T-cell (primary cell): ENCODE data around the gene CLCN7. TPM values are rescaled to one million over a fixed set of nuclear protein-coding genes. Genes with fewer than 3 reads are reported as not detected.

ENCODE experiments used
- ATAC-seq, 4 experiments: fragments of 200-7000 bp in 3 of 4; fragments of 150-1000 bp in 1 of 4; cut with Tn5 transposase; replicated peaks in 1 of 4; 1 replicate in 3 of 4; 2 replicates in 1 of 4; pipeline ENCODE4 v1.10.0; 2021; ENCODE audit warnings: moderate library complexity in 3 of 4, mild to moderate bottlenecking in 2 of 4, moderate number of reproducible peaks in 1 of 4
- CTCF ChIA-PET, 2 donors: fragments of 300-600 bp; sonication (Branson Sonifier 250); formaldehyde crosslinking; loops; one replicate each; lab custom pipeline; 2022; ENCODE audit warnings: antibody characterized with exemption in 2 of 2; lab: Charles Lee
- POLR2A ChIA-PET, 2 donors: fragments of 300-600 bp; sonication (Branson Sonifier 250); formaldehyde crosslinking; loops; one replicate each; lab custom pipeline; 2022; ENCODE audit warnings: antibody characterized with exemption in 2 of 2; lab: Charles Lee
- DNase-seq, 35 experiments: peaks; one replicate each; pipeline versions ENCODE4 v3.0.0 to v3.0.0-alpha.2; 2013 to 2023
- H3K27ac ChIP-seq: one replicate; pipeline ENCODE4 v1.5.1; 2013; ENCODE audit warnings: low read length
- H3K27me3 ChIP-seq, 2 experiments: replicated peaks in 1 of 2; 1 replicate in 1 of 2; 2 replicates in 1 of 2; pipeline versions ENCODE4 v1.6.1 to v1.7.0; 2013; ENCODE audit warnings: low read length in 1 of 2, mixed read lengths in 1 of 2; ENCODE audit not compliant: control insufficient read depth in 2 of 2, insufficient read depth in 2 of 2; ENCODE audit errors: extremely low read depth in 1 of 2
- H3K36me3 ChIP-seq, 2 donors: 1 replicate in 1 of 2; 2 replicates in 1 of 2; pipeline versions ENCODE4 v1.6.1 to v1.7.0; 2013; ENCODE audit warnings: low read length in 1 of 2; ENCODE audit not compliant: control insufficient read depth in 2 of 2, insufficient read depth in 1 of 2; ENCODE audit errors: extremely low read depth in 1 of 2
- H3K4me1 ChIP-seq, 2 experiments: 1 replicate in 1 of 2; 2 replicates in 1 of 2; pipeline versions ENCODE4 v1.6.1 to v1.7.0; 2013; ENCODE audit warnings: low read length in 2 of 2, mixed read lengths in 1 of 2; ENCODE audit not compliant: insufficient read depth in 2 of 2, control insufficient read depth in 1 of 2; ENCODE audit errors: extremely low read depth in 1 of 2
- H3K4me3 ChIP-seq, 2 donors: 1 replicate in 1 of 2; 2 replicates in 1 of 2; pipeline versions ENCODE4 v1.5.1 to v1.7.0; 2013; ENCODE audit warnings: mild to moderate bottlenecking in 2 of 2, low read length in 1 of 2, moderate library complexity in 1 of 2; ENCODE audit not compliant: control insufficient read depth in 1 of 2; ENCODE audit errors: extremely low read depth in 1 of 2
- H3K9me3 ChIP-seq: 2 replicates; pipeline ENCODE4 v1.7.0; 2013
- H3K27ac Mint-ChIP-seq, 2 donors: one replicate each; pipeline ENCODE4 v1.8.0; 2020 to 2021; ENCODE audit warnings: mild to moderate bottlenecking in 2 of 2, mixed read lengths in 2 of 2
- H3K27me3 Mint-ChIP-seq, 2 donors: one replicate each; pipeline ENCODE4 v1.8.0; 2021 to 2022; ENCODE audit warnings: mixed read lengths in 2 of 2
- H3K36me3 Mint-ChIP-seq: one replicate; pipeline ENCODE4 v1.8.0; 2021; ENCODE audit warnings: mixed read lengths
- H3K4me1 Mint-ChIP-seq, 3 donors: one replicate each; pipeline ENCODE4 v1.8.0; 2020 to 2022; ENCODE audit warnings: mixed read lengths in 3 of 3, mild to moderate bottlenecking in 1 of 3
- H3K4me3 Mint-ChIP-seq, 3 donors: one replicate each; pipeline ENCODE4 v1.8.0; 2020 to 2022; ENCODE audit warnings: mild to moderate bottlenecking in 3 of 3, mixed read lengths in 3 of 3, moderate library complexity in 3 of 3
- H3K9me3 Mint-ChIP-seq, 3 donors: one replicate each; pipeline ENCODE4 v1.8.0; 2020 to 2022; ENCODE audit warnings: mixed read lengths in 3 of 3
- WGBS: methylation state at CpG from one replicate; pipeline ENCODE4 v1.1.5; 2013; ENCODE audit warnings: missing lambda C conversion rate; ENCODE audit not compliant: insufficient coverage; 5-methylcytosine and 5-hydroxymethylcytosine counted together
- total RNA-seq, 35 experiments: library from RNA in 6 of 35; stranded (reverse) in 6 of 35; fragments of 120-200 nt in 1 of 35; gene quantifications; one replicate each; pipeline versions ENCODE4 v1.2.1 to v1.2.4 and lab custom pipeline; 2013 to 2026

CLCN7 gene
- total RNA-seq, 5 donors from 2014 or later (not counting 1 experiment from before 2014, with no cell fraction given), result 77.1 to 141 (median 114) TPM

- H3K27ac ChIP-seq, result no peak overlapping the region
- H3K4me1 Mint-ChIP-seq, result no peaks in the 10 kb centered on the region
- no peaks in the 10 kb centered on the region for H3K27me3 Mint-ChIP-seq
- peaks cover 0 to 7% of the 10 kb centered on the region in 2 donors for H3K36me3 ChIP-seq
- H3K9me3 Mint-ChIP-seq, result no peaks in the 10 kb centered on the region
- no peaks in the 10 kb centered on the region for H3K9me3 ChIP-seq
- H3K27me3 ChIP-seq, result no peaks in the 10 kb centered on the region
- no peak overlapping the region for H3K27ac Mint-ChIP-seq
- H3K4me3 Mint-ChIP-seq, result no peak overlapping the region
- no peak for ATAC-seq
- H3K4me1 ChIP-seq, result peaks cover 0 to 5% of the 10 kb centered on the region in 2 experiments
- 90% methylated on average over 28 of the region's 35 CpGs for WGBS
- no peak overlapping the region for H3K4me3 ChIP-seq
- no peak for DNase-seq
- H3K36me3 Mint-ChIP-seq, result no peaks in the 10 kb centered on the region
- CTCF ChIA-PET, result no interaction called here
- POLR2A ChIA-PET, result no interaction called here
Measured at GRCh38 chr16:1438229-1439057, 36.4 kb downstream of the CLCN7 start.

GRCh38 chr16:1437606-1438005 is 37.2 kb downstream of the CLCN7 start:
- ATAC-seq, result no peak
- CTCF ChIA-PET, result no interaction called here

GRCh38 chr16:1436731-1437355 is 38.0 kb downstream of the CLCN7 start:
- 90% methylated on average over 44 of the region's 47 CpGs for WGBS
- H3K27me3 Mint-ChIP-seq, result no peaks in the 10 kb centered on the region
- Histone ChIP-seq H3K4me1 (peaks cover 0 to 20% of the 10 kb centered on the region in 2 experiments), H3K9me3 (no peaks in the 10 kb centered on the region), H3K4me3 (no peak overlapping the region), H3K27ac (no peak overlapping the region), H3K36me3 (no peaks in the 10 kb centered on the region), H3K27me3 (peaks cover 0 to 3% of the 10 kb centered on the region in 2 experiments)
- ATAC-seq (no peak), DNase-seq (no peak)
- H3K4me1 Mint-ChIP-seq, result no peaks in the 10 kb centered on the region
- POLR2A ChIA-PET, result no interaction called here
- no peak overlapping the region for H3K4me3 Mint-ChIP-seq
- H3K27ac Mint-ChIP-seq, result no peak overlapping the region
- CTCF ChIA-PET, result no interaction called here
- H3K36me3 Mint-ChIP-seq, result no peaks in the 10 kb centered on the region
- no peaks in the 10 kb centered on the region for H3K9me3 Mint-ChIP-seq

More at GRCh38 chr16:1437606-1438005, 37.2 kb downstream of the CLCN7 start:
- Histone ChIP-seq H3K27ac (no peak overlapping the region), H3K9me3 (no peaks in the 10 kb centered on the region), H3K4me1 (peaks cover 0 to 13% of the 10 kb centered on the region in 2 experiments), H3K36me3 (peaks cover 0 to 1% of the 10 kb centered on the region in 2 donors), H3K27me3 (peaks cover 0 to 2% of the 10 kb centered on the region in 2 experiments), H3K4me3 (no peak overlapping the region)
- 90% methylated on average over 17 of the region's 22 CpGs for WGBS
- no peaks in the 10 kb centered on the region for H3K4me1 Mint-ChIP-seq
- no peak overlapping the region for H3K27ac Mint-ChIP-seq
- H3K9me3 Mint-ChIP-seq, result no peaks in the 10 kb centered on the region
- DNase-seq, result no peak
- no peaks in the 10 kb centered on the region for H3K27me3 Mint-ChIP-seq
- H3K4me3 Mint-ChIP-seq, result no peak overlapping the region
- H3K36me3 Mint-ChIP-seq, result no peaks in the 10 kb centered on the region
- POLR2A ChIA-PET, result no interaction called here

GRCh38 chr16:1435921-1436697 is 38.7 kb downstream of the CLCN7 start:
- ChIA-PET POLR2A (no interaction called here), CTCF (no interaction called here)
- Mint-ChIP-seq H3K4me3 (no peak overlapping the region), H3K9me3 (no peaks in the 10 kb centered on the region), H3K4me1 (no peaks in the 10 kb centered on the region), H3K27me3 (no peaks in the 10 kb centered on the region), H3K27ac (no peak overlapping the region), H3K36me3 (no peaks in the 10 kb centered on the region)
- H3K4me1 ChIP-seq, result peaks cover 0 to 23% of the 10 kb centered on the region in 2 experiments
- H3K36me3 ChIP-seq, result no peaks in the 10 kb centered on the region
- H3K27me3 ChIP-seq, result peaks cover 0 to 8% of the 10 kb centered on the region in 2 experiments
- ATAC-seq (no peak), DNase-seq (no peak)
- no peak overlapping the region for H3K4me3 ChIP-seq
- H3K9me3 ChIP-seq, result no peaks in the 10 kb centered on the region
- no peak overlapping the region for H3K27ac ChIP-seq
- 86% methylated on average over 18 of the region's 32 CpGs for WGBS

- ATAC-seq, result no peak
- H3K27ac ChIP-seq, result no peak overlapping the region
- no peak overlapping the region for H3K4me3 ChIP-seq
- 92% methylated on average over 34 of the region's 40 CpGs for WGBS
- H3K4me3 Mint-ChIP-seq, result no peak overlapping the region
- H3K4me1 ChIP-seq, result peaks cover 0 to 23% of the 10 kb centered on the region in 2 experiments
- no peaks in the 10 kb centered on the region for H3K36me3 Mint-ChIP-seq
- no peaks in the 10 kb centered on the region for H3K9me3 Mint-ChIP-seq
- no peak for DNase-seq
- H3K27ac Mint-ChIP-seq, result no peak overlapping the region
- H3K4me1 Mint-ChIP-seq, result no peaks in the 10 kb centered on the region
- no peaks in the 10 kb centered on the region for H3K36me3 ChIP-seq
- H3K9me3 ChIP-seq, result no peaks in the 10 kb centered on the region
- CTCF ChIA-PET, result no interaction called here
- H3K27me3 ChIP-seq, result peaks cover 0 to 20% of the 10 kb centered on the region in 2 experiments
- POLR2A ChIA-PET, result no interaction called here
- no peaks in the 10 kb centered on the region for H3K27me3 Mint-ChIP-seq
Measured at GRCh38 chr16:1434644-1435592, 39.9 kb downstream of the CLCN7 start.
